Mesenchymal stem cell (in vitro differentiated cells and primary cell): ENCODE results near the gene TMPRSS12.
A peak's percentile ranks its signal among the peaks of the same experiment; 100 is the strongest.
"Not testable (repeated sequence)": the region's sequence is repeated elsewhere in the genome, so short reads cannot be mapped to it uniquely, and the experiment has no call there.

Experiments used
- DNase-seq: peaks from one replicate; pipeline ENCODE4 v3.0.0-alpha.2; 2013
- H2AFZ ChIP-seq: one replicate; pipeline ENCODE4 v1.6.1; 2013; ENCODE audit warnings: low read depth, mild to moderate bottlenecking, control low read depth, inconsistent platforms, low read length, moderate library complexity
- H2AK5ac ChIP-seq: 2 replicates; pipeline ENCODE4 v1.6.1; 2013; ENCODE audit warnings: low read length, moderate library complexity, mild to moderate bottlenecking, inconsistent platforms; ENCODE audit not compliant: severe bottlenecking
- H2BK120ac ChIP-seq: one replicate; pipeline ENCODE4 v1.6.1; 2013; ENCODE audit warnings: low read depth, mild to moderate bottlenecking, inconsistent platforms, low read length, moderate library complexity
- H2BK12ac ChIP-seq, 2 experiments: one replicate each; pipeline ENCODE4 v1.6.1; 2013; ENCODE audit warnings: inconsistent platforms in 2 of 2, low read length in 2 of 2, mild to moderate bottlenecking in 2 of 2, moderate library complexity in 2 of 2, control low read depth in 1 of 2
- H2BK15ac ChIP-seq: one replicate; pipeline ENCODE4 v1.6.1; 2013; ENCODE audit warnings: mild to moderate bottlenecking, low read depth, inconsistent platforms; ENCODE audit not compliant: poor library complexity, severe bottlenecking
- H2BK5ac ChIP-seq: 2 replicates; pipeline ENCODE4 v1.6.1; 2013; ENCODE audit warnings: low read depth, mild to moderate bottlenecking, low read length, control low read depth, inconsistent platforms; ENCODE audit not compliant: poor library complexity, severe bottlenecking
- H3K14ac ChIP-seq, 2 experiments: one replicate each; pipeline ENCODE4 v1.6.1; 2013; ENCODE audit warnings: inconsistent platforms in 2 of 2, low read length in 2 of 2, control low read depth in 1 of 2, mild to moderate bottlenecking in 1 of 2, moderate library complexity in 1 of 2
- H3K18ac ChIP-seq, 2 experiments: one replicate each; pipeline ENCODE4 v1.6.1; 2013; ENCODE audit warnings: inconsistent platforms in 2 of 2, low read length in 2 of 2, control low read depth in 1 of 2, low read depth in 1 of 2, mild to moderate bottlenecking in 1 of 2
- H3K23ac ChIP-seq, 2 experiments: one replicate each; pipeline ENCODE4 v1.6.1; 2013; ENCODE audit warnings: inconsistent platforms in 2 of 2, low read length in 2 of 2, mild to moderate bottlenecking in 2 of 2, moderate library complexity in 2 of 2, control low read depth in 1 of 2
- H3K27ac ChIP-seq: 2 replicates; pipeline ENCODE4 v1.5.1; 2013; ENCODE audit warnings: mild to moderate bottlenecking, moderate library complexity, low read length, control low read depth, inconsistent platforms; ENCODE audit not compliant: poor library complexity, severe bottlenecking
- H3K27me3 ChIP-seq, 2 experiments: 2 replicates each; pipeline versions ENCODE4 v1.6.1 to v1.7.0; 2013; ENCODE audit warnings: low read length in 2 of 2, mild to moderate bottlenecking in 2 of 2, moderate library complexity in 2 of 2, control low read depth in 1 of 2, inconsistent platforms in 1 of 2; ENCODE audit not compliant: control insufficient read depth in 1 of 2, insufficient read depth in 1 of 2
- H3K36me3 ChIP-seq, 2 experiments: 2 replicates each; pipeline versions ENCODE4 v1.6.1 to v1.7.0; 2013; ENCODE audit warnings: low read length in 2 of 2, control low read depth in 1 of 2, inconsistent platforms in 1 of 2, low read depth in 1 of 2, mild to moderate bottlenecking in 1 of 2; ENCODE audit not compliant: insufficient read depth in 2 of 2, control insufficient read depth in 1 of 2
- H3K4ac ChIP-seq, 2 experiments: one replicate each; pipeline ENCODE4 v1.6.1; 2013; ENCODE audit warnings: inconsistent platforms in 2 of 2, low read length in 2 of 2, mild to moderate bottlenecking in 2 of 2, moderate library complexity in 2 of 2, control low read depth in 1 of 2, low read depth in 1 of 2
- H3K4me1 ChIP-seq: 2 replicates; pipeline ENCODE4 v1.6.1; 2013; ENCODE audit warnings: low read depth, low read length, control low read depth; ENCODE audit not compliant: control insufficient read depth, insufficient read depth
- H3K4me2 ChIP-seq: 2 replicates; pipeline ENCODE4 v1.6.1; 2013; ENCODE audit warnings: low read length, mild to moderate bottlenecking, inconsistent platforms; ENCODE audit not compliant: poor library complexity, severe bottlenecking
- H3K4me3 ChIP-seq, 2 experiments: 2 replicates each; pipeline versions ENCODE4 v1.5.1 to v1.7.0; 2013; ENCODE audit warnings: low read length in 2 of 2, mild to moderate bottlenecking in 2 of 2, control low read depth in 1 of 2, low read depth in 1 of 2; ENCODE audit not compliant: insufficient read depth in 1 of 2
- H3K79me1 ChIP-seq: replicated peaks from 2 replicates; pipeline ENCODE4 v1.6.1; 2013; ENCODE audit warnings: mild to moderate bottlenecking, control low read depth, low read length, inconsistent platforms; ENCODE audit not compliant: poor library complexity, severe bottlenecking
- H3K9ac ChIP-seq: 2 replicates; pipeline ENCODE4 v1.7.0; 2013; ENCODE audit warnings: mild to moderate bottlenecking, low read length, moderate library complexity
- H3K9me3 ChIP-seq: 2 replicates; pipeline ENCODE4 v1.7.0; 2013; ENCODE audit warnings: mild to moderate bottlenecking, low read length; ENCODE audit not compliant: control insufficient read depth
- H4K8ac ChIP-seq: one replicate; pipeline ENCODE4 v1.6.1; 2013; ENCODE audit warnings: inconsistent platforms, mild to moderate bottlenecking, low read length, moderate library complexity
- H4K91ac ChIP-seq: one replicate; pipeline ENCODE4 v1.6.1; 2013; ENCODE audit warnings: mild to moderate bottlenecking, low read length, inconsistent platforms
- WGBS: methylation state at CpG from one replicate; pipeline ENCODE4 v1.1.7; 2013; ENCODE audit warnings: mixed read lengths; 5-methylcytosine and 5-hydroxymethylcytosine counted together

Gene TMPRSS12

GRCh38 chr12:50806176-50806575, 36.5 kb upstream of the TMPRSS12 start:
- Histone ChIP-seq H3K9me3 (peaks cover 3% of the 10 kb centered on the region), H3K18ac (no peak overlapping the region), H3K36me3 (peaks cover 12 to 42% of the 10 kb centered on the region in 2 experiments), H3K27me3 (no peaks in the 10 kb centered on the region), H3K4me2 (no peak overlapping the region), H4K91ac (no peak overlapping the region), H3K27ac (no peak overlapping the region), H3K9ac (no peak overlapping the region), H2BK12ac (peak overlapping the region in 1 of 2 experiments; percentile 42), H2BK120ac (no peak overlapping the region), H3K4me3 (no peak overlapping the region), H4K8ac (no peak overlapping the region), H3K4me1 (no peaks in the 10 kb centered on the region), H2AK5ac (no peak overlapping the region), H2BK15ac (no peak overlapping the region), H3K4ac (no peak overlapping the region), H2BK5ac (no peak overlapping the region), H3K23ac (peak overlapping the region in 1 of 2 experiments; percentile 93), H3K79me1 (peaks cover 10% of the 10 kb centered on the region), H2AFZ (no peak overlapping the region), H3K14ac (peak overlapping the region in 1 of 2 experiments; percentile 59)
- DNase-seq: peak; percentile 48
- WGBS: 88% methylated on average over 2 of the region's 4 CpGs

GRCh38 chr12:50809131-50809530, 33.6 kb upstream of the TMPRSS12 start:
- not testable (repeated sequence) for H2BK12ac ChIP-seq, H3K4ac ChIP-seq, H3K9me3 ChIP-seq, H3K23ac ChIP-seq, H2BK15ac ChIP-seq, H2BK120ac ChIP-seq, H2BK5ac ChIP-seq, H2AK5ac ChIP-seq, H3K27ac ChIP-seq, H3K4me3 ChIP-seq, H3K14ac ChIP-seq, DNase-seq, H4K91ac ChIP-seq, H3K4me2 ChIP-seq, H3K18ac ChIP-seq, H4K8ac ChIP-seq, H3K4me1 ChIP-seq, H2AFZ ChIP-seq, H3K9ac ChIP-seq, H3K27me3 ChIP-seq
- 95% methylated on average over 3 of the region's 4 CpGs for WGBS
- Histone ChIP-seq H3K79me1 (peaks cover 10% of the 10 kb centered on the region), H3K36me3 (peaks cover 9 to 53% of the 10 kb centered on the region in 2 experiments)

GRCh38 chr12:50814921-50815320, 27.8 kb upstream of the TMPRSS12 start:
- not testable (repeated sequence) for H4K8ac ChIP-seq

GRCh38 chr12:50820177-50820576, 22.5 kb upstream of the TMPRSS12 start:
- Histone ChIP-seq H4K8ac (no peak overlapping the region), H4K91ac (no peak overlapping the region), H2BK15ac (no peak overlapping the region), H3K23ac (no peak overlapping the region), H3K14ac (no peak overlapping the region), H3K9ac (no peak overlapping the region), H3K4me1 (no peaks in the 10 kb centered on the region), H2BK120ac (no peak overlapping the region), H2BK5ac (no peak overlapping the region), H3K9me3 (no peaks in the 10 kb centered on the region), H3K4me2 (no peak overlapping the region), H3K18ac (no peak overlapping the region), H2AFZ (no peak overlapping the region), H2AK5ac (no peak overlapping the region), H3K4me3 (no peak overlapping the region), H3K27ac (no peak overlapping the region), H2BK12ac (no peak overlapping the region), H3K79me1 (peaks cover 1% of the 10 kb centered on the region), H3K36me3 (peaks cover 21 to 58% of the 10 kb centered on the region in 2 experiments), H3K27me3 (no peaks in the 10 kb centered on the region), H3K4ac (no peak overlapping the region)
- no peak for DNase-seq

More at GRCh38 chr12:50814921-50815320, 27.8 kb upstream of the TMPRSS12 start:
- WGBS: 100% methylated on average over 6 of the region's 7 CpGs
- H3K9me3 ChIP-seq, H2BK15ac ChIP-seq, DNase-seq, H3K79me1 ChIP-seq, H3K4me1 ChIP-seq, H3K4me3 ChIP-seq, H3K4me2 ChIP-seq, H2BK120ac ChIP-seq, H3K4ac ChIP-seq, H2AK5ac ChIP-seq, H2AFZ ChIP-seq, H3K27me3 ChIP-seq, H3K14ac ChIP-seq, H4K91ac ChIP-seq, H3K9ac ChIP-seq, H3K27ac ChIP-seq, H2BK12ac ChIP-seq, H2BK5ac ChIP-seq, H3K23ac ChIP-seq, H3K18ac ChIP-seq: not testable (repeated sequence)
- peaks cover 23 to 93% of the 10 kb centered on the region in 2 experiments for H3K36me3 ChIP-seq
